ENCODE data around the gene CORO7.
A peak's percentile ranks its signal among the peaks of the same experiment; 100 is the strongest.

The CORO7 gene

DNA sequence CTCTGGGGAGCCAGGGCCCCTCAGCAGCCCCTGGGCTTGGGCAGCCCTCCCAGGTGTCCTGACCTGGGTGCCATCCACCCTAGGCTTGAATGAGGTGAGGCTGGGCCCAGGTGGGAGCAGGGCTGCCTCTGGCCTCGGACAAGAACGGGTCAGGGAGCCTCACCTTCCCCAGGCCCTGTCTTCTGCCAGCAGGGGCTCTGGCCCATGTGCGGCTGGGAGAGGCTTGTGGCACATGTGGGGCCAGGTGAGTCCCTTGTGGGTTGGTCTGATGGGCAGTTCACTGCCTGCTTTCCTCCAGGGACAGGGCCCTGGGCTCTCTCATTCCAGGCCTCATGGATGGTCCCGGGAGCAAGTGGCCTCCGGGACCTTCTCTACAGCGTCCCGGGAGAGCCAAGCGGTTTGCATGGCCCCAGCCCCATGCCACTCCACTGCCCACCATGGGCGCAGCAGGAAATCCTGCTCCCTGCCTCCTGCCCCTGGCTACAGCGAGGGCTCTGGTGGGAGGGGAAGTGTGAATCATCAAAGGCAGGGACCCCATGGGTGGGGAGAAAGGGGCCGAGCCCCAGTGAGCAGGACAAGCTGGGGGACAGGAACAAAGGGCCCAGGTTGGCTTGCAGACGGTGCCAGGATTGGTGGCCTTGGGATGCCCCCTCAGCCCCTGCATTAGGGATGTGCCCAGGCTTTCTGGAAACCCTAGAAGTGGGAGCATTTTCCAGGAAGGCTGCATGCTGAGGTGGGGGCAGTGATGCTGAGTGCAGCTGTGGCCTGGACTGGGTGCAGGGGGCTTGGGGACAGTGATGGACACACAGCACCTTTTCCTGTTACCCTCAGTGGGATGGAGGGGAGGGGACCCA lies 32.6 kb downstream of the CORO7 start:
- no peak for DNase-seq

- DNase-seq, result no peak
Measured at GRCh38 chr16:4382795-4383357, 33.5 kb downstream of the CORO7 start.

DNA sequence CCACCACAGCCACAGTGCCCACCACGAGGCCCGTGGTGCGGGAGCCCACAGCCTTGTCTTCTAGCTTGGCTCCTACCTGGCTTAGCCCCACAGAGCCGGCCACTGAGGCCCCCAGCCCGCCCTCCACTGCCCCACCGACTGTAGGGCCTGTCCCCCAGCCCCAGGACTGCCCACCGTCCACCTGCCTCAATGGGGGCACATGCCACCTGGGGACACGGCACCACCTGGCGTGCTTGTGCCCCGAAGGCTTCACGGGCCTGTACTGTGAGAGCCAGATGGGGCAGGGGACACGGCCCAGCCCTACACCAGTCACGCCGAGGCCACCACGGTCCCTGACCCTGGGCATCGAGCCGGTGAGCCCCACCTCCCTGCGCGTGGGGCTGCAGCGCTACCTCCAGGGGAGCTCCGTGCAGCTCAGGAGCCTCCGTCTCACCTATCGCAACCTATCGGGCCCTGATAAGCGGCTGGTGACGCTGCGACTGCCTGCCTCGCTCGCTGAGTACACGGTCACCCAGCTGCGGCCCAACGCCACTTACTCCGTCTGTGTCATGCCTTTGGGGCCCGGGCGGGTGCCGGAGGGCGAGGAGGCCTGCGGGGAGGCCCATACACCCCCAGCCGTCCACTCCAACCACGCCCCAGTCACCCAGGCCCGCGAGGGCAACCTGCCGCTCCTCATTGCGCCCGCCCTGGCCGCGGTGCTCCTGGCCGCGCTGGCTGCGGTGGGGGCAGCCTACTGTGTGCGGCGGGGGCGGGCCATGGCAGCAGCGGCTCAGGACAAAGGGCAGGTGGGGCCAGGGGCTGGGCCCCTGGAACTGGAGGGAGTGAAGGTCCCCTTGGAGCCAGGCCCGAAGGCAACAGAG lies 34.2 kb downstream of the CORO7 start:
- no peak for DNase-seq

GRCh38 chr16:4381072-4381934 lies 35.1 kb downstream of the CORO7 start:
- no peak for DNase-seq

GRCh38 chr16:4380119-4381063 lies 36.0 kb downstream of the CORO7 start:
- no peak for DNase-seq

DNA sequence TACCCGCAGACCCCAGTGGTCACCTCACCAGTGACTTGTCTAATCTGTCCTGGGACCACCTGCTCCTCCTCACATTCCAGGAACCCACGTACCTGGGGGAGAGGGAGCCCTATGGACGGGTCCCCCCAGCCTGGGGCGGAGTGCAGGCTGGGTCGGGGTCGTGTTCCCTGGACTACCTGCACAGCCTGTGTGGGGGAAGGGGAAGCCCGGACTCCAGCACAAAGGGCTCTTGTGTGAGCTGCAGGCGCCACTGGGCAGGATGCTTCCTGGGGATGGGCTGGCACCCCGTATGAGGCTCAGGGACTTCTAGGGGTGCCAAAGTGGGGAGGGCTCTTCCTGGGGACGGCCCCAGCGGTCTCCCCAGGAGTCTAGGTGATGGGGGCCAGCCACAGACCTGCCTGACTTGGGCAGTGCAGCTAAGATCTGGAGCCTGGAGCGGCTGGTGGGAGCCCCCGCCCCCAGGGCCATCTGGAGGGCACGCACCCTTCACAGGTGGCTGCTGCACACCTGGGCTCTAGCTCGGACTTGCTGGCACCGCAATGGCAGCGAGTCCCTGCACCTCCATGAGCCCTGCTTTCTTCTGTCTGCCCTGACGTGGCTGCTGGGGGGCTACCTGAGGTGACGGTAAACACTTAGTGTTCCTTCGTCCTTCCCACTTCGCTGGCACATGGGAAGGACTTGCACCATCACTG lies 37.3 kb downstream of the CORO7 start:
- DNase-seq, result no peak

DNA sequence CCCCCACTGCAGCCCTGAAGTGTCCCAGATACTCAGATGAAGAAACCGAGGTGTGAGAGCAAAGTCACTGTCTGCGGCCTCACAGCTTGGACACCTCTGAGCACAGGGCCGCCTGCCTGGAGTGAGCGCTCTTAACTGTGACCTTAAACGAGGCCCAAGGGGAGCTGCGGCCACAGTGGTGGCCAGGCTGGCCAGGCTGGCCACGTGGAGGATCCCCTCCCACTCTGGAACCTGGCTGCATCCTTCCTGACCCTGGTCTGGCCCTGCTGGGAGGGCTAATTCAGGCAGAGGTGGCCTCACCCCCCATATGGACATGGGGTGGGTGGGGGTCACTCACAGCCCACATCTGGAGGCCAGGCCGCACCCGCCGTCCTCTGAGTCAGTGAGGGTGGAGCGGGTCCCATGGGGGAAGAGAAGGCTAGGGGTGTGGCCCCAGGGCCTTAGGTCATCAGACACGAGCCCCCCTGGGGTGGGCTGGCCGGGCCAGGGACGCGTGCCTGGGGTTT lies 38.2 kb downstream of the CORO7 start:
- DNase-seq, result no peak

DNA sequence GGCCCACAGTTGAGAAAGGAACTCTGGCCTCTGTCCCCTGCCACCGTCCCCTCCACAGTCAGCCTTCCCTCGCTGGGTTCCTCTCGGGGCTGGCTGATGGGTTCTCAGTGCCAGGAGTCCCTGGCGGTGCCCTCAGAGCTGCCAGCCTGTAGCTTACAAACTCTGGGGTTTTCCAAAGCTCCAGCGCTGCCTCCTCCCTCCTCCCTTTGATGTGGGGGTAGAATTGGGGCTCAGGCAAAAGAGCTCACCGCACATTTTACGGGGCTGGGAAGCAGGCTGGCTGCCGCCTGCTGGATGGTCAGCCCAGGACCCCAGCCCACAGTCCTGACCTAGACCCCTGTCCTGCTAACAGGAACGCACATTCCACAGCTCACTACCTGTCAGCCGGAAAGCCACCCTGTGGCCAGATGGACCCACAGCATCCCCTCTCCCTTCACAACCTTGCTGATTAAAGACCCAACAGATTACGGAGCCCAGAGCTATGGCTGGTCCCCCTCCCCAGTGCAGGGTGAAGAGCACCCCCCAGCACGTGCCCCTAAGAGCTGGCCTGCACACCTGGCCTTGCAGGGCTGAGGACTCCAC lies 38.7 kb downstream of the CORO7 start:
- DNase-seq, result no peak

DNA sequence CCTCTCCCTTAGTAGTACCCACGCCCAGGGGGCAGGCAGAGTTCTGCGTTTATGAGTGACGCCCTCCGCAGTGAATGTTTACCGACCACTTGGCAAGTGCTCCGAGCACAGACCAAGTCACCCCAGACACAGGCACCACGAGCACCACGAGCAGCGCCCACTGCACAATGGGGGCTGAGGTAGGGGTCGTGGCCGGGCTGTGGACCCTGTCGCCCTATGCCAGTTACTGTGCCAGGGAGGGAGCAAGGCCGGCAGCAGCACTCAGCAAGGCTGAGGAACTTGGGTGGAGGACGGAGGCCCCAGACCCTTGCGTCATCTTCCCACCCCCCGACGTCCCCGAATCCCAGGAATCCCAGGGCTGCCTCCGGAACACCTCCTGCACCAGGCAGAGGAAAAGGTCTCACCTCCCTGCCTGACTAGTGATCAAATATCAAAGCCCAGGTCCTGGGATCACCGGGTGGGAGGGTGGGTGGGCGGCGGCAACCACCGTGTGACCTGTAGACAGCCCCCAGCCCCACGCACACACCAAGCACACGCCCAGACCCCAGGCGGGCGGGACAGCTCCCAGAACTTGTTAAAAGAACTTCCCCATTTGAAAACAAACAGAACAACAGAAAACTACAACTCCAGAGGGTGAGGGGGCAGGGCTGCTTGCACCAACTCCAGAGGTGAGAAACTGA lies 39.4 kb downstream of the CORO7 start:
- no peak for DNase-seq

- DNase-seq, result no peak
Measured at GRCh38 chr16:4376126-4376892, 40.1 kb downstream of the CORO7 start.

- DNase-seq, result no peak
Measured at GRCh38 chr16:4375717-4376116, 40.7 kb downstream of the CORO7 start.

GRCh38 chr16:4373909-4374742 lies 42.3 kb downstream of the CORO7 start:
- DNase-seq, result peak; percentile 58

DNA sequence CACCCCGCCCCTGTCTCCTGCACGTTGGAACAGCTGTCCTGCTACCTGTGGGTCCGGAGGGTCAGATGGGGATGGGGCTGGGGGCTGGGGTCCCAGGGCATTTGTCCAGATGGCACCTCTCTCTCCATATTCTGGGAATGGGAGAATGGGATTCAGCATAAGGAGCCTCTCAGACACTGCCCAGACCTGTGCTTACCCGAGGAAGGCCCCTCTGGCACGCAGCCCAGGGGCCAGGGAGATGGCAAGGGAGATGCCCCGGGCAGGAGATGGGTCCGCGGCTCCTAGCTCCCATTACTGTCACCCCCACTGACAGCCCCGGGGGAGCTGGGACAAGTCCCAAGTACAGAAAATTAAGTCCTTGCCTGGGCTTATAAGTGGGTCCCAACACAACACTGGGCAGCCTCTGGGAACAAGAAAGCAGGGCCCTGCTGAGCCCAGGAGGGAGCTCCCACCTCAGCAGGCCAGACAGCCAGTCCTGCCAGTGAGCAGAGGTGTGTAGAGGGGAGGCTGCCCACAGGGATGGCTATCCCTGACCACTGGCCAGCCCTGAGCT lies 43.0 kb downstream of the CORO7 start:
- no peak for DNase-seq

GRCh38 chr16:4372578-4373355 lies 43.6 kb downstream of the CORO7 start:
- DNase-seq, result peak; percentile 63

DNA sequence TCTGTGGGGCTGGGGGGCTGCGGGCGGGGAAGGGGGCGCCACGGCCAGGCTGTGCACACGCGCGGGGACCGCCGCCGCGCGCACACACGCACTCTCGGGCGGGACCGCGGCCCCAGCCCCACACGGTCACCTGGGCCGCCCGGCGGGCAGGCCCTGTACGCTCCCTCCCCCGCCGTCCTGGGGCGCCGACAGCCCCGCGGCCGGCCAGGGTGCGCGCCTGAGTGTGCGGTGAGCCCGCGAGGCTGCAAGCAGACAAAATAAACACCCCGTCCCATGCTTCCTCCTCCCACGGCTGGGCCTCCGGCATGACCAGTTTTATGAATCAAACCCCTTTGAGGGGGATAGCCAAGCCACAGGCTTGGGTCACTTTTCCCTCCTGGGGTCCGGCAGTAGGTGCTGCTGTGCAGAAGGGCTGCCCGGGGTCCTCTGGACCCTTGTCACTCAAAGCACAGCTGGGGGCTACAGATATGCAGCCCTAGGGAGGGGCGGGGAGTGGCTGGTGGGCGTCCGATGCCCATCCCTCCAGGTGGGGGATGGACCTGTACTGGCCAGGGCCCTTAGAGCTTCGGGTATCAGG lies 44.3 kb downstream of the CORO7 start:
- peak; percentile 49 for DNase-seq

GRCh38 chr16:4371357-4372000 lies 44.9 kb downstream of the CORO7 start, which contains the start of gene VASN:
Gene VASN, plus strand, starts transcription at chr16:4371848. Its CDS starts 9,030 bp downstream, at chr16:4380878.
- peak; percentile 81 for DNase-seq

Measured in hematopoietic multipotent progenitor cell treated with erythropoietin and hydrocortisone succinate and interleukin-3 and kit ligand, for 6 days (in vitro differentiated cells).